ENCODE data around the gene SCNM1. TPM values are rescaled to one million over a fixed set of nuclear protein-coding genes. Genes with fewer than 3 reads are reported as not detected.

The SCNM1 gene
- polyA plus RNA-seq, 1 donor from 2014 or later: 106 TPM

GRCh38 chr1:151130987-151131586 is 34.9 kb upstream of the SCNM1 start:
- H3K9me3 ChIP-seq (ENCODE audit: low read length): no peaks in the 10 kb centered on the region
- peaks cover 6% of the 10 kb centered on the region for H3K36me3 ChIP-seq (ENCODE audit: insufficient read depth, low read length)
- TF ChIP-seq MXI1 (conservative IDR thresholded peaks at IDR 0.05; ENCODE audit: poor library complexity, severe bottlenecking) (peak; percentile 33), RAD21 (conservative IDR thresholded peaks at IDR 0.05) (no peak)
- no peaks in the 10 kb centered on the region for H3K27me3 ChIP-seq (ENCODE audit: insufficient read depth, low read depth, low read length)
- H3K4me2 ChIP-seq (ENCODE audit: low read length): no peak overlapping the region
- H3K79me2 ChIP-seq (replicated peaks; ENCODE audit: insufficient read depth, low read length): no peaks in the 10 kb centered on the region
- H3K4me3 ChIP-seq (ENCODE audit: low read length): no peak overlapping the region
- no peaks in the 10 kb centered on the region for H3F3A ChIP-seq (ENCODE audit: insufficient read depth, low read length, poor library complexity, severe bottlenecking)
- H3K9ac ChIP-seq (ENCODE audit: low read length): no peak overlapping the region
- no peak overlapping the region for H3K27ac ChIP-seq (ENCODE audit: low read length)
- no peaks in the 10 kb centered on the region for H4K20me1 ChIP-seq (ENCODE audit: insufficient read depth)
- no peaks in the 10 kb centered on the region for H3K9me2 ChIP-seq (ENCODE audit: insufficient read depth, low read length)
- H2AFZ ChIP-seq (ENCODE audit: low read depth, low read length): no peak overlapping the region

- Histone ChIP-seq H3K36me3 (ENCODE audit: insufficient read depth, low read length) (peaks cover 6% of the 10 kb centered on the region), H3K27ac (ENCODE audit: low read length) (no peak overlapping the region), H4K20me1 (ENCODE audit: insufficient read depth) (no peaks in the 10 kb centered on the region), H3K4me3 (ENCODE audit: low read length) (no peak overlapping the region), H3K79me2 (replicated peaks; ENCODE audit: insufficient read depth, low read length) (no peaks in the 10 kb centered on the region), H3K4me2 (ENCODE audit: low read length) (no peak overlapping the region), H2AFZ (ENCODE audit: low read depth, low read length) (no peak overlapping the region), H3K9ac (ENCODE audit: low read length) (no peak overlapping the region), H3F3A (ENCODE audit: insufficient read depth, low read length, poor library complexity, severe bottlenecking) (no peaks in the 10 kb centered on the region), H3K27me3 (ENCODE audit: insufficient read depth, low read depth, low read length) (no peaks in the 10 kb centered on the region), H3K9me2 (ENCODE audit: insufficient read depth, low read length) (no peaks in the 10 kb centered on the region), H3K9me3 (ENCODE audit: low read length) (no peaks in the 10 kb centered on the region)
- TF ChIP-seq MXI1 (conservative IDR thresholded peaks at IDR 0.05; ENCODE audit: poor library complexity, severe bottlenecking) (no peak), TAF1 (IDR thresholded peaks at IDR 0.05; ENCODE audit: low read depth) (no peak), EZH2 (IDR thresholded peaks at IDR 0.05; ENCODE audit: borderline replicate concordance, insufficient read depth, low read length, poor library complexity, severe bottlenecking) (no peak), POLR2AphosphoS5 (IDR thresholded peaks at IDR 0.05) (no peak), EP300 (conservative IDR thresholded peaks at IDR 0.05; ENCODE audit: poor library complexity, severe bottlenecking) (no peak), REST (IDR thresholded peaks at IDR 0.05; ENCODE audit: borderline replicate concordance) (no peak), SMC3 (conservative IDR thresholded peaks at IDR 0.05; ENCODE audit: poor library complexity) (no peak), RAD21 (conservative IDR thresholded peaks at IDR 0.05) (no peak)
- TF ChIP-seq, protein P1, sequence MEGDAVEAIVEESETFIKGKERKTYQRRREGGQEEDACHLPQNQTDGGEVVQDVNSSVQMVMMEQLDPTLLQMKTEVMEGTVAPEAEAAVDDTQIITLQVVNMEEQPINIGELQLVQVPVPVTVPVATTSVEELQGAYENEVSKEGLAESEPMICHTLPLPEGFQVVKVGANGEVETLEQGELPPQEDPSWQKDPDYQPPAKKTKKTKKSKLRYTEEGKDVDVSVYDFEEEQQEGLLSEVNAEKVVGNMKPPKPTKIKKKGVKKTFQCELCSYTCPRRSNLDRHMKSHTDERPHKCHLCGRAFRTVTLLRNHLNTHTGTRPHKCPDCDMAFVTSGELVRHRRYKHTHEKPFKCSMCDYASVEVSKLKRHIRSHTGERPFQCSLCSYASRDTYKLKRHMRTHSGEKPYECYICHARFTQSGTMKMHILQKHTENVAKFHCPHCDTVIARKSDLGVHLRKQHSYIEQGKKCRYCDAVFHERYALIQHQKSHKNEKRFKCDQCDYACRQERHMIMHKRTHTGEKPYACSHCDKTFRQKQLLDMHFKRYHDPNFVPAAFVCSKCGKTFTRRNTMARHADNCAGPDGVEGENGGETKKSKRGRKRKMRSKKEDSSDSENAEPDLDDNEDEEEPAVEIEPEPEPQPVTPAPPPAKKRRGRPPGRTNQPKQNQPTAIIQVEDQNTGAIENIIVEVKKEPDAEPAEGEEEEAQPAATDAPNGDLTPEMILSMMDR (IDR thresholded peaks at IDR 0.05; ENCODE audit: poor library complexity, severe bottlenecking): no peak
Measured at GRCh38 chr1:151131701-151132334, 34.1 kb upstream of the SCNM1 start.

Measured in neural cell (in vitro differentiated cells).